Calu3 (cell line): ENCODE measurements around the gene PPARGC1A. TPM values are rescaled to one million over a fixed set of nuclear protein-coding genes. Genes with fewer than 3 reads are reported as not detected.
A peak's percentile ranks its signal among the peaks of the same experiment; 100 is the strongest.

Experiments used
- BruUV-seq: library from RNA; stranded (reverse); fragments of 400-500 nt; replicated peaks from 2 replicates; lab custom pipeline; 2021; lab: Mats Ljungman, UMichigan
- CTCF ChIA-PET: fragments of 300-600 bp; sonication (Branson Sonifier 250); formaldehyde crosslinking; loops from one replicate; lab custom pipeline; 2022; ENCODE audit warnings: antibody characterized with exemption; lab: Charles Lee
- DNase-seq: peaks from one replicate; pipeline ENCODE4 v3.0.0; 2022
- H3K27ac Mint-ChIP-seq: one replicate; pipeline ENCODE4 v1.8.0; 2022; ENCODE audit warnings: mixed read lengths; ENCODE audit not compliant: unreplicated experiment
- H3K27me3 Mint-ChIP-seq: one replicate; pipeline ENCODE4 v1.8.0; 2022; ENCODE audit warnings: mixed read lengths; ENCODE audit not compliant: unreplicated experiment
- H3K36me3 Mint-ChIP-seq: one replicate; pipeline ENCODE4 v1.8.0; 2022; ENCODE audit warnings: mild to moderate bottlenecking, moderate library complexity, mixed read lengths; ENCODE audit not compliant: insufficient read depth, unreplicated experiment
- H3K4me1 Mint-ChIP-seq: one replicate; pipeline ENCODE4 v1.8.0; 2022; ENCODE audit warnings: mild to moderate bottlenecking, low read depth, mixed read lengths; ENCODE audit not compliant: unreplicated experiment
- H3K4me3 Mint-ChIP-seq: one replicate; pipeline ENCODE4 v1.8.0; 2022; ENCODE audit warnings: mild to moderate bottlenecking, low read depth, moderate library complexity, mixed read lengths; ENCODE audit not compliant: unreplicated experiment
- H3K9me3 Mint-ChIP-seq: one replicate; pipeline ENCODE4 v1.8.0; 2022; ENCODE audit warnings: low read depth, mixed read lengths; ENCODE audit not compliant: unreplicated experiment
- CTCF ChIP-seq: fragments of 200-600 bp; IDR thresholded peaks from one replicate; pipeline ENCODE4 v1.8.0; 2022; ENCODE audit warnings: antibody characterized with exemption; ENCODE audit not compliant: unreplicated experiment
- intact Hi-C: fragments of 100-400 bp; cut with micrococcal nuclease; formaldehyde crosslinking; loops from one replicate; pipeline ENCODE4 v1.10.0; 2022; ENCODE audit not compliant: unreplicated experiment
- total RNA-seq: library from RNA; stranded (reverse); gene quantifications from 2 replicates; pipeline ENCODE4 v1.2.3, GENCODE V29; 2022

The PPARGC1A gene
- total RNA-seq, 1 experiment from 2014 or later = 7.6 TPM

DNA sequence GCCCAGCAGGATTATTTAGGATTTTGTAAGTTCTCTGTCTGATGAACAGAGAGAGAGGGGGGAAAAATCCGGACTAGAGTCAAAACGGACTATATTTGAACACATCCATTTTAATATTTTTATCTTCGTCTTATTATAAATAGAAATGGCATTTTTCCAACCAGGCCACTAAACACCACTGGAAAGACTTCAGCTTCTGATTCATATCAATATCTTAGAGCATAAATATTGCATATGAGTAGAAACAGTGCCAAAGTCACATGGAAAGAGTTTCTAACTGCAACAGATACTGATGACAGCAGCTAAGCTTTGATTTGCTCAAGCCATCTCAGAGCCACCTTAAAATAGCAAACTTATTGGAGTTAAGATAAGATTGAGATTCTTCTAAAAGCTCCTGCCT is 456 bp downstream of the PPARGC1A start:
- H3K9me3 Mint-ChIP-seq = no peaks in the 10 kb centered on the region
- CTCF ChIA-PET = interaction anchor here (0.7 to 1.0 kb wide), 2 partner anchors 41 to 81 kb away, joined by 3 to 4 read pairs; no protein-coding TSS in a partner anchor
- peaks cover 29% of the 10 kb centered on the region for H3K36me3 Mint-ChIP-seq
- H3K4me3 Mint-ChIP-seq = peak overlapping the region; percentile 88
- no peak for TF ChIP-seq CTCF
- no peaks in the 10 kb centered on the region for H3K27me3 Mint-ChIP-seq
- H3K4me1 Mint-ChIP-seq = peaks cover 29% of the 10 kb centered on the region
- intact Hi-C loops = no loop called here
- no peak for DNase-seq
- TSS peak; percentile 59 for BruUV-seq
- peak overlapping the region; percentile 60 for H3K27ac Mint-ChIP-seq

DNA sequence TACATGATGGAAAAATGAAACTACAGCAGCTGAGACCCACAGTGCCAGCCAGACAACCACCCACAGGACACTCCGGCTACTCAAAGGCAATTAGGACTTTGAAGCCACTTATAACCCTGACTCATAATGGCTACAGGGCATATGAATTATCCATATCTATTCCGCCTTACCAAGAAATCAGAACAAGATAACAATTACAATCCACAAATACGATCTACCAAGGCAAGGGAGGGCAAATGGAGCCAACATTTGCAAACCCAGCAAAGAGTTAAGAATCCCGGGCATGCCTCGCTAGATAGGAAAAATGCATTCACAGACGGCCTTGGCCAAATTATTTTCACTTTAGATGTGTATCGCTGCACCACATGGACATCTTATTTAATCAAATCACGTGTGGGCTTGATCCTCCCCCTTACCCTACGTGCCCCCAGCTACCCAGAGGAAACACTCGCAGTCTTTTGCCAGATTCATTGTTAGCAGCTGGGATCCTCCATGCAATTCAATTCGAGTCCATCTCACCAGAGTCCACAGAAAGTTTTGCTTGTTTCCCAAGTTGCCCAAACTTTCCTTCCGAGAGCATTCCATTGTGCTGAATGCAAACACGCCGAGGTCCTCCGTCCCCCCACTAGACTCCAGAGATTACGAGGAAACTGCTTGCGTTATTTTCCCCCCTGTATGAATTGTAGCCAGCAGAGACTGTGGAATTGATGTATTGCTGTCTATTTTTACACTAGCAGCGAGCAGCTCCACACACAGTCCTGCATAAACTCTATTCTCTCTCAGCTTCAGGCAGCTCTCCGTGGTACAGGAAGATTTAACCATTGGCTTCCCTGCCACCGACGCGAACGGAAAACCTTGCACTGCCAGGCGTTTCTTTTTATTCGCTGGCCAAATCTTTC is 1.2 kb downstream of the PPARGC1A start:
- peak overlapping the region; percentile 60 for H3K27ac Mint-ChIP-seq
- no peak for TF ChIP-seq CTCF
- CTCF ChIA-PET = no interaction called here
- peak overlapping the region; percentile 88 for H3K4me3 Mint-ChIP-seq
- peaks cover 29% of the 10 kb centered on the region for H3K36me3 Mint-ChIP-seq
- intact Hi-C loops = no loop called here
- no TSS peak for BruUV-seq
- H3K4me1 Mint-ChIP-seq = peaks cover 29% of the 10 kb centered on the region
- no peaks in the 10 kb centered on the region for H3K9me3 Mint-ChIP-seq
- no peaks in the 10 kb centered on the region for H3K27me3 Mint-ChIP-seq
- DNase-seq = no peak

- H3K27me3 Mint-ChIP-seq = no peaks in the 10 kb centered on the region
- intact Hi-C loops = no loop called here
- H3K27ac Mint-ChIP-seq = no peak overlapping the region
- peak overlapping the region; percentile 88 for H3K4me3 Mint-ChIP-seq
- peaks cover 29% of the 10 kb centered on the region for H3K36me3 Mint-ChIP-seq
- CTCF ChIA-PET = no interaction called here
- no peak for TF ChIP-seq CTCF
- H3K9me3 Mint-ChIP-seq = no peaks in the 10 kb centered on the region
- no peak for DNase-seq
- BruUV-seq = no TSS peak
- peaks cover 27% of the 10 kb centered on the region for H3K4me1 Mint-ChIP-seq
Observed at GRCh38 chr4:23887989-23888388, 1.9 kb downstream of the PPARGC1A start.

- Mint-ChIP-seq H3K4me3 (no peak overlapping the region), H3K27ac (no peak overlapping the region), H3K27me3 (no peaks in the 10 kb centered on the region), H3K9me3 (no peaks in the 10 kb centered on the region), H3K36me3 (peaks cover 29% of the 10 kb centered on the region), H3K4me1 (peaks cover 19% of the 10 kb centered on the region)
- BruUV-seq = no TSS peak
- intact Hi-C loops = no loop called here
- TF ChIP-seq CTCF = no peak
- DNase-seq = no peak
- CTCF ChIA-PET = no interaction called here
Observed at GRCh38 chr4:23887173-23887572, 2.7 kb downstream of the PPARGC1A start.
